NCI-H460 (cell line): ENCODE measurements around the gene YPEL5. TPM values are rescaled to one million over a fixed set of nuclear protein-coding genes. Genes with fewer than 3 reads are reported as not detected.

ENCODE experiments used
- DNase-seq: peaks from one replicate; pipeline ENCODE4 v3.0.0-alpha.2; 2016; ENCODE audit warnings: low read depth; ENCODE audit errors: extremely low read depth
- small RNA-seq, 2 experiments: library from RNA; depleted of rRNA; stranded (forward); fragments of <200 nt; gene quantifications; one replicate each; pipeline ENCODE3, GENCODE V24; 2014
- total RNA-seq: library from RNA; depleted of rRNA; stranded (reverse); fragments of >200 nt; shearing (Covaris generic); gene quantifications from 2 replicates; pipeline ENCODE4 v1.2.3, GENCODE V29; 2014; rRNA removed

Gene YPEL5
- total RNA-seq, 1 experiment from 2014 or later: 50.2 TPM

DNA sequence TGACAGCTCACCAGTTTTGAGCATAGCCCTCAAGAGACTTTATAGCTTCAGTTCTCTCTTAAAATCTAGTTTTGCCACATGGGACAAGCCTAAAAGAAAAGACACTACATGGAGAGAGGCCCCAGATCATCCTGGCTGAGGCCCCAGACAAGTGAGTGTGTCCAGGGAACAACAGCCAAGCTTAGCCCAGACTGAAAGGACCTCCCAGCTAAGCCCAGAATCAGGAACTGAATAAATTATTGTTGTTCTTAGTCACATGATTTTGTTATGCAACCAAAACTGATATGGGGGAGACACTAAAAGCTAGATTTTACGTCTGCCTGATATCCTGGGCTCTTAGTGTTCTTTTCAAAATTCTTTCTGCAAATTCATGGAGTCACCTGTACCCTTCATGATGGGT, 55.2 kb downstream of the YPEL5 start:
- DNase-seq: no peak

DNA sequence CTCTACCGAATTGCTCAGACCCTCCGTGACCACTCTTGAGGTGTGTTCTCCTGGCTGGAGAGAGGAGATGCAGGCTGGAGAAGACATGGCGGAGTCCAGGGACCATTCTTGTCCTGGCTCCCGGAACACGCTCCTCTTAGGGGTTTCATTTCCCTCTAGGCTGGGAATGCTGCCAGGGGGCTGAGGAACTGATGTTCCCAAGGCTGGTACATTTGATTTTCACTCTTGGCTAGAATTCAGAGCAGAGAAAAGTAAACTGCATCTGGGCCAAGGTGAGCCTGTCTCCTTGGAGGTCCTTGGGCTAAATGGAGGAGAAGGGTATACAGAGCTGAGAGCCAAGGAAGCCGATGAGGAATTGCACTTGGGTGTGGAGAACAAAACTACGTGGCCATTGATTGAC, 56.3 kb downstream of the YPEL5 start:
- no peak for DNase-seq

DNA sequence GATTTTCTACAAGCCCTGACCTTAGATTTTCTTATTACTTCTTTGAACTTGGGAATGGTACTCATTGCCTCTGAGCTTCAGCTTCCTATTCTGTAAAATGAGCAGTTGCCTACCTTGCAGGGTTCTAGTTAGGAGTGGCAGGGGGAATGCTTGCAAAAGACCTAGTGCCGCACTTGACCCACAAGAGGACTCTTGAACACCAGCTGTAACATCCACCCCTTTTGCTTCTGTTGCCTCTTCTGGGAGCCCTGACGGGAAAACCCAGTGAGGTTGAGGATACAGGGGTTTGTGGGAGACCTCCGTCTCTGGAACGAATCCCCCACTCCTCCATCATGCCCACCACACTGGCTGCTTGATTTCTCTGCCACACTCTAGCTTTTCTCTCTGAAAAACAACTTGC, 57.5 kb downstream of the YPEL5 start:
- DNase-seq: no peak

GRCh38 chr2:30205456-30205855, 58.6 kb downstream of the YPEL5 start:
- DNase-seq: no peak

- no peak for DNase-seq
These were observed 59.9 kb downstream of the YPEL5 start for GRCh38 chr2:30206461-30207430.

- DNase-seq: peak; percentile 64
These were observed 61.6 kb downstream of the YPEL5 start for GRCh38 chr2:30208453-30208852.

DNA sequence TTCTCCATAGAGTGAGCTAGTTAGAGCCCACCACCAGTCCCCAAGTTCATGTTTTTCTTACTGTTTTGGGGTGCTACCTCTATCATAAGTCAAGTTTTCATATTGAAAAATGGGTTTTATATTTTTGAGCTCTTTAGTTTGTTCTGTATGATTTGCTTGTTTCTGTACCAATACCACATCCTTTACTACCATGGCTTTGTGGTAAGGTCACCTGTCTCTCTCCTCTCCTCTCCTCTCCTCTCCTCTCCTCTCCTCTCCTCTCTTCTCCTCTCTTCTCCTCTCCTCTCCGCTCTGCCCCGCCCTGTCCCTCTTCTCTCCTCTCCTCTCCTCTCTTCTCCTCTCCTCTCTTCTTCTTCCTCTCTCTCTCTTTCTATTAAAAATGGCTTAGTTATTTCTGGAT, 62.4 kb downstream of the YPEL5 start:
- DNase-seq: no peak

Small RNAs within 50 kb of the gene (small RNA-seq; reads per million reads assigned to genes)
- 0 to 0.06 reads per million in 2 experiments for gene SNORA10B

Other genes with a start within 250 kb of the YPEL5 start
- 0.02 TPM in 1 of 2 replicates, not detected in the other for gene ALK, start 225.4 kb upstream of the YPEL5 start, total RNA-seq
- gene LBH, start 84.5 kb downstream of the YPEL5 start, total RNA-seq: 12.5 and 27.5 TPM in 2 replicates